ENCODE data around the gene GAB2.

The GAB2 gene

GRCh38 chr11:78216571-78217287 lies 200.9 kb downstream of the GAB2 start:
- no peak overlapping the region for H3K27ac Mint-ChIP-seq
- no peaks in the 10 kb centered on the region for H3K27me3 Mint-ChIP-seq
- H3K36me3 Mint-ChIP-seq (ENCODE audit: low read depth), result peaks cover 92% of the 10 kb centered on the region
- peaks cover 23% of the 10 kb centered on the region for H3K4me1 Mint-ChIP-seq (ENCODE audit: low read depth)
- intact Hi-C loops (cut with micrococcal nuclease), result no loop called here
- H3K4me3 Mint-ChIP-seq, result no peak overlapping the region
- no peaks in the 10 kb centered on the region for H3K9me3 Mint-ChIP-seq

GRCh38 chr11:78216021-78216420 lies 201.6 kb downstream of the GAB2 start:
- Mint-ChIP-seq H3K4me1 (ENCODE audit: low read depth) (peaks cover 23% of the 10 kb centered on the region), H3K9me3 (no peaks in the 10 kb centered on the region), H3K27me3 (no peaks in the 10 kb centered on the region), H3K27ac (no peak overlapping the region), H3K36me3 (ENCODE audit: low read depth) (peaks cover 85% of the 10 kb centered on the region), H3K4me3 (no peak overlapping the region)
- intact Hi-C loops (cut with micrococcal nuclease), result no loop called here

- Mint-ChIP-seq H3K4me1 (ENCODE audit: low read depth) (peaks cover 23% of the 10 kb centered on the region), H3K4me3 (no peak overlapping the region), H3K27me3 (no peaks in the 10 kb centered on the region), H3K9me3 (no peaks in the 10 kb centered on the region), H3K36me3 (ENCODE audit: low read depth) (peaks cover 82% of the 10 kb centered on the region), H3K27ac (no peak overlapping the region)
- intact Hi-C loops (cut with micrococcal nuclease), result no loop called here
These were observed 203.1 kb downstream of the GAB2 start for GRCh38 chr11:78214331-78215194.

- peaks cover 82% of the 10 kb centered on the region for H3K36me3 Mint-ChIP-seq (ENCODE audit: low read depth)
- H3K4me1 Mint-ChIP-seq (ENCODE audit: low read depth), result peaks cover 22% of the 10 kb centered on the region
- intact Hi-C loops (cut with micrococcal nuclease), result no loop called here
- H3K27ac Mint-ChIP-seq, result no peak overlapping the region
- H3K9me3 Mint-ChIP-seq, result no peaks in the 10 kb centered on the region
- H3K27me3 Mint-ChIP-seq, result no peaks in the 10 kb centered on the region
- no peak overlapping the region for H3K4me3 Mint-ChIP-seq
These were observed 203.9 kb downstream of the GAB2 start for GRCh38 chr11:78213526-78214330.

GRCh38 chr11:78212586-78213371 lies 204.8 kb downstream of the GAB2 start:
- H3K4me1 Mint-ChIP-seq (ENCODE audit: low read depth), result peaks cover 17% of the 10 kb centered on the region
- peaks cover 80% of the 10 kb centered on the region for H3K36me3 Mint-ChIP-seq (ENCODE audit: low read depth)
- H3K27me3 Mint-ChIP-seq, result no peaks in the 10 kb centered on the region
- H3K9me3 Mint-ChIP-seq, result no peaks in the 10 kb centered on the region
- intact Hi-C loops (cut with micrococcal nuclease), result no loop called here
- no peak overlapping the region for H3K4me3 Mint-ChIP-seq
- H3K27ac Mint-ChIP-seq, result no peak overlapping the region

GRCh38 chr11:78211565-78211964 lies 206.1 kb downstream of the GAB2 start:
- no peaks in the 10 kb centered on the region for H3K27me3 Mint-ChIP-seq
- H3K4me1 Mint-ChIP-seq (ENCODE audit: low read depth), result peaks cover 9% of the 10 kb centered on the region
- intact Hi-C loops (cut with micrococcal nuclease), result no loop called here
- H3K27ac Mint-ChIP-seq, result no peak overlapping the region
- no peak overlapping the region for H3K4me3 Mint-ChIP-seq
- H3K36me3 Mint-ChIP-seq (ENCODE audit: low read depth), result peaks cover 80% of the 10 kb centered on the region
- H3K9me3 Mint-ChIP-seq, result no peaks in the 10 kb centered on the region

- intact Hi-C loops (cut with micrococcal nuclease), result no loop called here
- Mint-ChIP-seq H3K4me3 (no peak overlapping the region), H3K36me3 (ENCODE audit: low read depth) (peaks cover 76% of the 10 kb centered on the region), H3K27ac (no peak overlapping the region), H3K9me3 (no peaks in the 10 kb centered on the region), H3K4me1 (ENCODE audit: low read depth) (peaks cover 9% of the 10 kb centered on the region), H3K27me3 (no peaks in the 10 kb centered on the region)
These were observed 207.5 kb downstream of the GAB2 start for GRCh38 chr11:78210000-78210608.

- Mint-ChIP-seq H3K36me3 (ENCODE audit: low read depth) (peaks cover 76% of the 10 kb centered on the region), H3K4me1 (ENCODE audit: low read depth) (peaks cover 9% of the 10 kb centered on the region), H3K9me3 (no peaks in the 10 kb centered on the region), H3K27ac (no peak overlapping the region), H3K4me3 (no peak overlapping the region), H3K27me3 (no peaks in the 10 kb centered on the region)
- intact Hi-C loops (cut with micrococcal nuclease), result no loop called here
These were observed 208.1 kb downstream of the GAB2 start for GRCh38 chr11:78209478-78209877.

GRCh38 chr11:78208257-78209165 lies 209.1 kb downstream of the GAB2 start:
- Mint-ChIP-seq H3K4me1 (ENCODE audit: low read depth) (peaks cover 9% of the 10 kb centered on the region), H3K36me3 (ENCODE audit: low read depth) (peaks cover 70% of the 10 kb centered on the region), H3K9me3 (no peaks in the 10 kb centered on the region), H3K4me3 (no peak overlapping the region), H3K27me3 (no peaks in the 10 kb centered on the region), H3K27ac (no peak overlapping the region)
- intact Hi-C loops (cut with micrococcal nuclease), result no loop called here

GRCh38 chr11:78207532-78208256 lies 209.9 kb downstream of the GAB2 start:
- peaks cover 64% of the 10 kb centered on the region for H3K36me3 Mint-ChIP-seq (ENCODE audit: low read depth)
- no peak overlapping the region for H3K27ac Mint-ChIP-seq
- H3K4me1 Mint-ChIP-seq (ENCODE audit: low read depth), result peaks cover 16% of the 10 kb centered on the region
- no peaks in the 10 kb centered on the region for H3K27me3 Mint-ChIP-seq
- no peaks in the 10 kb centered on the region for H3K9me3 Mint-ChIP-seq
- intact Hi-C loops (cut with micrococcal nuclease), result no loop called here
- no peak overlapping the region for H3K4me3 Mint-ChIP-seq

GRCh38 chr11:78205691-78206090 lies 211.9 kb downstream of the GAB2 start:
- intact Hi-C loops (cut with micrococcal nuclease), result no loop called here
- H3K4me3 Mint-ChIP-seq, result no peak overlapping the region
- H3K27ac Mint-ChIP-seq, result no peak overlapping the region
- H3K9me3 Mint-ChIP-seq, result no peaks in the 10 kb centered on the region
- no peaks in the 10 kb centered on the region for H3K27me3 Mint-ChIP-seq
- H3K36me3 Mint-ChIP-seq (ENCODE audit: low read depth), result peaks cover 72% of the 10 kb centered on the region
- peaks cover 22% of the 10 kb centered on the region for H3K4me1 Mint-ChIP-seq (ENCODE audit: low read depth)

GRCh38 chr11:78205256-78205655 lies 212.4 kb downstream of the GAB2 start:
- H3K36me3 Mint-ChIP-seq (ENCODE audit: low read depth), result peaks cover 72% of the 10 kb centered on the region
- H3K27ac Mint-ChIP-seq, result no peak overlapping the region
- H3K9me3 Mint-ChIP-seq, result no peaks in the 10 kb centered on the region

More at GRCh38 chr11:78205256-78205655, 212.4 kb downstream of the GAB2 start:
- intact Hi-C loops (cut with micrococcal nuclease), result no loop called here
- peaks cover 22% of the 10 kb centered on the region for H3K4me1 Mint-ChIP-seq (ENCODE audit: low read depth)
- H3K27me3 Mint-ChIP-seq, result no peaks in the 10 kb centered on the region
- H3K4me3 Mint-ChIP-seq, result no peak overlapping the region
